ENCODE measurements around the gene CPTP. TPM values are rescaled to one million over a fixed set of nuclear protein-coding genes. Genes with fewer than 3 reads are reported as not detected.

CPTP gene
- total and polyA plus RNA-seq, 2 of the 13 experiments (the other 11 are each of a cell fraction or from before 2014, with no cell fraction given), result 5.5 to 9.3 TPM

GRCh38 chr1:1361982-1362423, 37.4 kb downstream of the CPTP start (continued):
- TF ChIP-seq PAXIP1 (CRISPR knock-in tag; conservative IDR thresholded peaks at IDR 0.05) (peak; percentile 41; the same call in 1 of the 2 replicates), U2AF1 (optimal IDR thresholded peaks at IDR 0.05; ENCODE audit: low read depth, low read length) (no peak), MXI1 (IDR thresholded peaks at IDR 0.05; ENCODE audit: borderline replicate concordance, low read depth, low read length) (no peak), PRPF4 (IDR thresholded peaks at IDR 0.05; ENCODE audit: low read depth, low read length, poor library complexity, severe bottlenecking) (no peak), HNRNPH1 (optimal IDR thresholded peaks at IDR 0.05; ENCODE audit: low read depth, low read length) (no peak), ZNF10 (CRISPR knock-in tag; IDR thresholded peaks at IDR 0.05; ENCODE audit: borderline replicate concordance, low read depth) (no peak), HNF4A (CRISPR knock-in tag; IDR thresholded peaks at IDR 0.05) (no peak), HNRNPK (IDR thresholded peaks at IDR 0.05; ENCODE audit: low read depth, low read length, poor library complexity, severe bottlenecking) (no peak), ZIK1 (CRISPR knock-in tag; IDR thresholded peaks at IDR 0.05; ENCODE audit: borderline replicate concordance, low read depth) (no peak), ARID4A (CRISPR knock-in tag; IDR thresholded peaks at IDR 0.05; ENCODE audit: borderline replicate concordance) (peak; percentile 29; the same call in 1 of the 2 replicates), SSRP1 (CRISPR knock-in tag; IDR thresholded peaks at IDR 0.05) (no peak), ZNF24 (IDR thresholded peaks at IDR 0.05) (no peak), ZFP37 (CRISPR knock-in tag; IDR thresholded peaks at IDR 0.05; ENCODE audit: borderline replicate concordance) (no peak), ZBTB39 (CRISPR knock-in tag; IDR thresholded peaks at IDR 0.05) (no peak), MEIS1 (CRISPR knock-in tag; IDR thresholded peaks at IDR 0.05; ENCODE audit: borderline replicate concordance) (0 out of 2 replicates have a peak, but pooled peaks have one; percentile 33), AFF4 (CRISPR knock-in tag; IDR thresholded peaks at IDR 0.05) (no peak)
